NCI-H2227 (cell line): ENCODE data around the gene ATCAY.

ENCODE experiments used
- DNase-seq: peaks from one replicate; lab custom pipeline; 2025; ENCODE audit not compliant: unreplicated experiment; lab: John Stamatoyannopoulos, UW

Gene ATCAY

GRCh38 chr19:3968556-3969434, 88.3 kb downstream of the ATCAY start:
- peak; percentile 39 for DNase-seq

- peak; percentile 49 for DNase-seq
These were observed 89.2 kb downstream of the ATCAY start for GRCh38 chr19:3969435-3970312.

- DNase-seq, result no peak
These were observed 89.9 kb downstream of the ATCAY start for GRCh38 chr19:3970313-3970807.

DNA sequence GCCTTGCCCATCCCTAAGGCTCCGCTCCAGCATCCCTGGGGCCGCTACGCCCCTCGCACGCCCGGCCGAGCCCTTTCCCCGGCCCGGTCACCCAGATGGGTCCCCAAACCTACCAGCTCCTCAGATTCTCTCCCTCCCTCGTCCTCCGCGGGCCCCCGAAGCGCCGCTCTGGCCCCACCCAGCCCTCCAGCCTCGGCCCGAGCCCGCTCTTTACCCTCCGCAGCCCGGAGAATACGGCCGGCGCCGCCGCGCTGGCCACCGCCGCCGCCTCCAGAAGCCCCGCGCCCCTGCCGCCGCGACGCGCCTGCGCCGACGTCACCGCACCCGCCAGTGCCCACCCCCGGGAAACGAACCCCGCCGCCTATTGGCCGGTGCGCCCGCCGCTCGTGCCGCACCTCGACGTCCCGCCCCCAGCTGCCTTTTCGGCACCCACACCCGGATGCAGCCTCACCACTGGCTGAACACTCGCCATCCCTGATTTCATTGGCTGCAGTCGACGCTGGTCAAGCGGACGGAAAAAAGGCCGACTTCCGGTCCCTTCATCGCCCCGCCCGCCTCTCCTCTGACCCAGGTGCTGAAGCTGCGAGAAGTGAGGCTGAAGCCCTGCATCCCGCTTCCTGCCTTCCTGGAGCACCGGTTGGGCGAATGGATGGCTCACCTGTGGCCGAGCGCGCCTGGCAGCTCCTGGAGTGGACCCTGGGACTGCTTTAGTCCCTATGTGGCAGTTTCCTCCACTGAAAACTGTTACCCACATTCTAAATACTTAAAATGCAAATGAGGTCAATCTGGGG, 90.5 kb downstream of the ATCAY start, which contains the start of gene DAPK3:
Gene DAPK3, minus strand, starts transcription at position 292 of the 791 bp plus-strand sequence. CDS start 1,364 bp downstream, outside the sequence.
- DNase-seq, result peak; percentile 95

GRCh38 chr19:3975144-3975543, 94.7 kb downstream of the ATCAY start:
- no peak for DNase-seq

GRCh38 chr19:3975637-3976087, 95.2 kb downstream of the ATCAY start:
- DNase-seq, result no peak

GRCh38 chr19:3976495-3977241, 96.2 kb downstream of the ATCAY start:
- DNase-seq, result no peak
